Parathyroid adenoma (tissue), 2 donors: ENCODE results near the gene TMIGD1.

Source experiments
- H2AFZ ChIP-seq: fragments of 300-600 bp; sonication (generic); one replicate; pipeline ENCODE4 v1.7.0; 2017; ENCODE audit warnings: antibody characterized with exemption, mild to moderate bottlenecking
- H3K27ac ChIP-seq: fragments of 300-600 bp; sonication (generic); one replicate; pipeline ENCODE4 v1.7.0; 2017
- H3K27me3 ChIP-seq: fragments of 300-600 bp; sonication (generic); one replicate; pipeline ENCODE4 v1.7.0; 2017; ENCODE audit warnings: low read length; ENCODE audit not compliant: control insufficient read depth, insufficient read depth
- H3K36me3 ChIP-seq: fragments of 300-600 bp; sonication (generic); one replicate; pipeline ENCODE4 v1.7.0; 2017; ENCODE audit warnings: low read length; ENCODE audit not compliant: control insufficient read depth, insufficient read depth
- H3K4me1 ChIP-seq: fragments of 300-600 bp; sonication (generic); one replicate; pipeline ENCODE4 v1.7.0; 2017; ENCODE audit warnings: control low read depth
- H3K4me2 ChIP-seq: fragments of 300-600 bp; sonication (generic); one replicate; pipeline ENCODE4 v1.7.0; 2017; ENCODE audit warnings: low read length
- H3K4me3 ChIP-seq: fragments of 300-600 bp; sonication (generic); one replicate; pipeline ENCODE4 v1.7.0; 2017; ENCODE audit warnings: low read depth, low read length
- H3K79me2 ChIP-seq: fragments of 300-600 bp; sonication (generic); one replicate; pipeline ENCODE4 v1.7.0; 2017; ENCODE audit warnings: control low read depth
- H3K9ac ChIP-seq: fragments of 300-600 bp; sonication (generic); one replicate; pipeline ENCODE4 v1.7.0; 2017; ENCODE audit warnings: mild to moderate bottlenecking
- H3K9me3 ChIP-seq: fragments of 300-600 bp; sonication (generic); one replicate; pipeline ENCODE4 v1.7.0; 2017; ENCODE audit warnings: low read length; ENCODE audit not compliant: control insufficient read depth
- CTCF ChIP-seq: fragments of 300-600 bp; sonication (generic); IDR thresholded peaks from one replicate; pipeline ENCODE4 v1.7.0; 2017; ENCODE audit warnings: antibody characterized with exemption, mild to moderate bottlenecking
- donor health status: primary hyperparathyroidism.

TMIGD1 gene

GRCh38 chr17:30339086-30339485 is 5.2 kb upstream of the TMIGD1 start:
- no peak overlapping the region for H3K27ac ChIP-seq
- no peak overlapping the region for H3K4me2 ChIP-seq
- H3K9ac ChIP-seq = no peak overlapping the region
- no peaks in the 10 kb centered on the region for H3K36me3 ChIP-seq
- no peak for TF ChIP-seq CTCF
- no peak overlapping the region for H3K4me3 ChIP-seq
- peaks cover 5% of the 10 kb centered on the region for H3K4me1 ChIP-seq
- no peaks in the 10 kb centered on the region for H3K27me3 ChIP-seq
- H2AFZ ChIP-seq = no peak overlapping the region
- H3K79me2 ChIP-seq = no peaks in the 10 kb centered on the region
- no peaks in the 10 kb centered on the region for H3K9me3 ChIP-seq

GRCh38 chr17:30337393-30337999 is 3.6 kb upstream of the TMIGD1 start:
- H3K36me3 ChIP-seq = no peaks in the 10 kb centered on the region
- H3K27me3 ChIP-seq = no peaks in the 10 kb centered on the region
- no peak overlapping the region for H3K27ac ChIP-seq
- H3K79me2 ChIP-seq = no peaks in the 10 kb centered on the region
- no peaks in the 10 kb centered on the region for H3K4me1 ChIP-seq
- H3K4me3 ChIP-seq = no peak overlapping the region
- TF ChIP-seq CTCF = no peak
- no peak overlapping the region for H3K4me2 ChIP-seq
- H3K9me3 ChIP-seq = no peaks in the 10 kb centered on the region
- no peak overlapping the region for H3K9ac ChIP-seq
- no peak overlapping the region for H2AFZ ChIP-seq

GRCh38 chr17:30336369-30337171 is 2.7 kb upstream of the TMIGD1 start:
- Histone ChIP-seq H2AFZ (no peak overlapping the region), H3K4me1 (no peaks in the 10 kb centered on the region), H3K4me2 (no peak overlapping the region), H3K27me3 (no peaks in the 10 kb centered on the region), H3K36me3 (no peaks in the 10 kb centered on the region), H3K9ac (no peak overlapping the region), H3K9me3 (no peaks in the 10 kb centered on the region), H3K79me2 (no peaks in the 10 kb centered on the region), H3K4me3 (no peak overlapping the region), H3K27ac (no peak overlapping the region)
- peak; percentile 27 for TF ChIP-seq CTCF

GRCh38 chr17:30334421-30334820 is 564 bp upstream of the TMIGD1 start:
- H3K4me1 ChIP-seq = no peaks in the 10 kb centered on the region
- no peak overlapping the region for H3K4me3 ChIP-seq
- no peaks in the 10 kb centered on the region for H3K36me3 ChIP-seq
- no peaks in the 10 kb centered on the region for H3K27me3 ChIP-seq
- H3K4me2 ChIP-seq = no peak overlapping the region
- no peak overlapping the region for H3K27ac ChIP-seq
- no peak overlapping the region for H3K9ac ChIP-seq
- no peaks in the 10 kb centered on the region for H3K9me3 ChIP-seq
- no peak overlapping the region for H2AFZ ChIP-seq
- H3K79me2 ChIP-seq = no peaks in the 10 kb centered on the region
- no peak for TF ChIP-seq CTCF
